Thymus (tissue), 11 donors: ENCODE measurements around the gene SHISAL1. TPM values are rescaled to one million over a fixed set of nuclear protein-coding genes. Genes with fewer than 3 reads are reported as not detected.

Source experiments
- DNase-seq, 9 donors: peaks; one replicate each; pipeline ENCODE4 v3.0.0-alpha.2; 2013; ENCODE audit warnings: low spot score in 9 of 9, low read depth in 6 of 9, missing footprints in 1 of 9
- H3K27ac ChIP-seq, 2 donors: one replicate each; pipeline ENCODE4 v1.5.1; 2013; ENCODE audit warnings: control low read depth in 1 of 2, low read depth in 1 of 2, low read length in 1 of 2, mild to moderate bottlenecking in 1 of 2, moderate library complexity in 1 of 2
- H3K27me3 ChIP-seq, 2 donors: one replicate each; pipeline ENCODE4 v1.5.1; 2013; ENCODE audit warnings: low read length in 1 of 2; ENCODE audit not compliant: control insufficient read depth in 2 of 2, insufficient read depth in 1 of 2
- H3K36me3 ChIP-seq, 2 donors: one replicate each; pipeline ENCODE4 v1.5.1; 2013; ENCODE audit warnings: low read length in 1 of 2, mild to moderate bottlenecking in 1 of 2, moderate library complexity in 1 of 2; ENCODE audit not compliant: control insufficient read depth in 2 of 2, insufficient read depth in 2 of 2
- H3K4me1 ChIP-seq, 2 donors: one replicate each; pipeline ENCODE4 v1.5.1; 2013; ENCODE audit warnings: low read length in 2 of 2; ENCODE audit not compliant: control insufficient read depth in 2 of 2, insufficient read depth in 2 of 2
- H3K4me3 ChIP-seq, 2 donors: one replicate each; pipeline ENCODE4 v1.5.1; 2013; ENCODE audit warnings: low read length in 2 of 2, control low read depth in 1 of 2, mild to moderate bottlenecking in 1 of 2
- H3K9me3 ChIP-seq, 2 donors: one replicate each; pipeline ENCODE4 v1.5.1; 2013; ENCODE audit warnings: low read length in 1 of 2, mild to moderate bottlenecking in 1 of 2; ENCODE audit not compliant: control insufficient read depth in 2 of 2, insufficient read depth in 1 of 2
- WGBS: extraction: QIAGEN DNeasy Blood & Tissue Kit; methylation state at CpG from one replicate; pipeline ENCODE4 v1.1.7; 2013; 5-methylcytosine and 5-hydroxymethylcytosine counted together
- polyA plus RNA-seq: library from polyadenylated mRNA; stranded (reverse); fragments of 200-250 nt; gene quantifications from one replicate; pipeline ENCODE4 v1.2.3, GENCODE V29; 2013
- total RNA-seq: library from RNA; stranded (reverse); fragments of 120-200 nt; gene quantifications from one replicate; pipeline ENCODE4 v1.2.4, GENCODE V29; 2013
- donor health status: healthy.

Gene SHISAL1
- total and polyA plus RNA-seq, 2 donors: 0.27 to 0.33 TPM

DNA sequence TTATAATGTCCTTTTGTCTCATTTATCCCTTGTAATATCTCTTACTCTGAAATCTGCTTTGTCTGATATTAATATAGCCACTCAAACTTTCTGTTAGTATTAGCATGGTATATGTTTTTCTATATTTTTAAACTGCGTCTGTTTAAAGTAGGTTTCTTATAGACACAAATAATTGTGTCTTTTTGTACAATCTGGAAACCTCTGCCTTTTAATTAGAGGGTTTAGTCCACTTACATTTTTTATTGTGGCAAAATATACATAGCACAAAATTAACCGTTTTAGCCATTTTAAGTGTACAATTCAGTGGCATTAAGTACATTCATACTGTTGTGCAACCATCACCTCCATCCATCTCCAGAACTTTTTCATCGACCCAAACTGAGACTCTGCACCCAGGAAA, 103.4 kb downstream of the SHISAL1 start:
- WGBS: 95% methylated on average over 3 of the region's 3 CpGs
- H3K9me3 ChIP-seq: no peaks in the 10 kb centered on the region
- DNase-seq: no peak
- H3K27me3 ChIP-seq: no peaks in the 10 kb centered on the region
- H3K4me3 ChIP-seq: no peak overlapping the region
- peaks cover 0 to 10% of the 10 kb centered on the region in 2 donors for H3K36me3 ChIP-seq
- no peaks in the 10 kb centered on the region for H3K4me1 ChIP-seq
- no peak overlapping the region for H3K27ac ChIP-seq

DNA sequence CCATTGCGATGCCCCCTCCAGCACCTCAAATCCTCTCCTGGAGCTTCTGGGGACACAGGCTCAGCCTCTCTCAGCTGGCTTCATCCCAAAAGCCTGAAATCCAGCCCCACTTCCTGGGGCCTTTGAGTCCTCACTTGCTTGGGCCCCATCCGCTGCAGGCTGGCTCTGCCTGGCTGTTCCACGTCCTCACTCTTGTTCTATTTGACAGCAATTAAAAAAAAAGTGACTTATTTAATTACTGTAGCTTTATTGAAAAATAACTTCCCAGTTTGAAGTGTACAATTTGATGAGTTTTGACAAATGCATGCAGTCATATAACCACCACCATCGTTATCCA, 104.8 kb downstream of the SHISAL1 start:
- DNase-seq: no peak
- WGBS: 96% methylated on average over 4 of the region's 4 CpGs
- H3K36me3 ChIP-seq: peaks cover 0 to 13% of the 10 kb centered on the region in 2 donors
- no peaks in the 10 kb centered on the region for H3K9me3 ChIP-seq
- H3K27ac ChIP-seq: no peak overlapping the region
- H3K4me1 ChIP-seq: no peaks in the 10 kb centered on the region
- H3K27me3 ChIP-seq: no peaks in the 10 kb centered on the region
- H3K4me3 ChIP-seq: no peak overlapping the region

- H3K36me3 ChIP-seq: peaks cover 0 to 15% of the 10 kb centered on the region in 2 donors
- H3K9me3 ChIP-seq: no peaks in the 10 kb centered on the region
- H3K4me3 ChIP-seq: no peak overlapping the region
- no peak overlapping the region for H3K27ac ChIP-seq
- no peak for DNase-seq
- no peaks in the 10 kb centered on the region for H3K27me3 ChIP-seq
- 90% methylated on average over 16 of the region's 16 CpGs for WGBS
- no peaks in the 10 kb centered on the region for H3K4me1 ChIP-seq
These were observed 105.4 kb downstream of the SHISAL1 start for GRCh38 chr22:44207173-44207980.

DNA sequence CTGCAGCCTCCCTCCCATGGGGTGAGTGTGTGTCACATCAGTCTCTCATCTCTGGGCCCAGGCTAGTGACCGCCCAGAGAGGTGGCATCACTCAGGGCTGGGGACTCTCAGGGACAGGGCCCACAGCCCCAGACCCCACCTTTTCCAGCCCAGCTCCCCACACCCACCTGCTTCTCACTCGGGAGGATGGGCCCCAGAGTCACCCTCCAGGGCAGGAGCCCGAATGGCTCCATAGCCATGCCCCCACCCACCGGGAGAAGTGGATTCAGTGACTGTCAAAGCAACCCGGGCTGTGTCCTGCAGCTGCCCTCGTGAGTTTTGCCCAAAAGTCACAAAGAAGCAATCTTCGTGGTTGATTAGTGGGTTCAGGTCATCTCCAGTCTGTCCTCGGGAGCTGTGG, 106.1 kb downstream of the SHISAL1 start:
- DNase-seq: no peak
- Histone ChIP-seq H3K9me3 (no peaks in the 10 kb centered on the region), H3K4me3 (no peak overlapping the region), H3K27me3 (no peaks in the 10 kb centered on the region), H3K36me3 (peaks cover 0 to 17% of the 10 kb centered on the region in 2 donors), H3K4me1 (no peaks in the 10 kb centered on the region), H3K27ac (no peak overlapping the region)
- 95% methylated on average over 8 of the region's 8 CpGs for WGBS

DNA sequence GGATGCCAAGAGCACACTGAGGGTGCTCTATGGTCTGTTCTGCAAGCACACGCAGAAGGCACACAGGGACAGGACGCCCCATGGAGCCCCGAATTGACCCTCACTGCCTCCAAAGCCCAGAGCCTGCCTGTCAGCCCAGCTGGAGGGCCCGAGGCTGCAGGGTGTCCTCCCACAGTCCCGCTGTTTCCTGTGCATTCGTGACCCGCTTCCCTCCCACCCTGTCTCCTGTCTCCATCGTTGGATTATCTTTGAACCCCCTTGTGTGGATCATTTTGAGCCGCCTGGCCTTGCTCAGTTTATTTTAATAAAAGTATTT, 106.5 kb downstream of the SHISAL1 start:
- Histone ChIP-seq H3K27me3 (no peaks in the 10 kb centered on the region), H3K4me1 (no peaks in the 10 kb centered on the region), H3K36me3 (peaks cover 0 to 20% of the 10 kb centered on the region in 2 donors), H3K4me3 (no peak overlapping the region), H3K9me3 (no peaks in the 10 kb centered on the region), H3K27ac (no peak overlapping the region)
- DNase-seq: no peak
- WGBS: 96% methylated on average over 9 of the region's 9 CpGs

DNA sequence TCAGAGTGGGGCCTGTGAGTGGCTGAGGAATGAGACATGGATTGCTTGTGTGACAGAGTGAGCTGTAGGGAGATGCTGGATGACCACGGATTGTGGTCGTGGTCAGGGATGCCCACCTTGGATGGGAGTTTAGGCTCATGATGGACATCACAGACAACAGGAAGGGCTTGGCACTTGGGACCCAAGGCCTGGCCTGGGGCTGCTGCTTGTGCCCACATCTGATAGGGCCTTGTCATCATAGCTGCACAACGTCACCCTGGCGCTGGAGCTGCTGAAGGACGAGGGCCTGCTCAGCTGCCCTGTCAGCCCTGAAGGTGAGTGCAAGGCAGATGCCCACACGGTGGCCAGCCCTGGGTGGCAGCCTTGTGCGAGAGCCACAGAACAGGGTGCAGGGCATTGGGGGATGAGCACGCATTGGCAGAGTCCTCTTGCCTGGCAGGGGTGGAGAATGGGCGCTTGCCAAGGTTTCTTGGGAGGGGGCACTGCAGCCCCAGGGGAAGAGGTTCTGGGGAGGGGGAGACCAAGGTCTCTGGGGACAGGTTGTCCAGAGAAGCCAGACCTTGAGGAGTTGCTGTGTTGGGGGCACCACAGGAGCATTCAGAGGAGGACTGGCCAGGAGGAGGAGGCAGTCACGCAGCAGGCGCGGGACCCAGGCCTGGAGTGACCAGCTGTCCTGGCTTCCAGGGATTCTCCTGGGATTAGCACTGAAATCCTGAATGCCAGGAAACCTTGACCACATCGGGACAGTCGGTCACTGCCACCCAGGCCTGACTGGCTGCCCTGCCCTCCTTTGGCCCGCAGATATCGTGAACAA, 107.0 kb downstream of the SHISAL1 start:
- H3K27ac ChIP-seq: no peak overlapping the region
- no peaks in the 10 kb centered on the region for H3K9me3 ChIP-seq
- no peak overlapping the region for H3K4me3 ChIP-seq
- DNase-seq: no peak
- no peaks in the 10 kb centered on the region for H3K4me1 ChIP-seq
- H3K36me3 ChIP-seq: peaks cover 0 to 20% of the 10 kb centered on the region in 2 donors
- no peaks in the 10 kb centered on the region for H3K27me3 ChIP-seq
- 98% methylated on average over 16 of the region's 16 CpGs for WGBS

- 93% methylated on average over 16 of the region's 16 CpGs for WGBS
- H3K4me3 ChIP-seq: no peak overlapping the region
- no peak for DNase-seq
- peaks cover 0 to 27% of the 10 kb centered on the region in 2 donors for H3K36me3 ChIP-seq
- no peak overlapping the region for H3K27ac ChIP-seq
- no peaks in the 10 kb centered on the region for H3K9me3 ChIP-seq
- no peaks in the 10 kb centered on the region for H3K27me3 ChIP-seq
- no peaks in the 10 kb centered on the region for H3K4me1 ChIP-seq
These were observed 107.8 kb downstream of the SHISAL1 start for GRCh38 chr22:44204739-44205515.

- Histone ChIP-seq H3K27ac (no peak overlapping the region), H3K4me3 (no peak overlapping the region), H3K27me3 (no peaks in the 10 kb centered on the region), H3K4me1 (no peaks in the 10 kb centered on the region), H3K36me3 (peaks cover 13 to 39% of the 10 kb centered on the region in 2 donors), H3K9me3 (no peaks in the 10 kb centered on the region)
- DNase-seq: no peak
- WGBS: 62% methylated on average over 6 of the region's 6 CpGs
These were observed 109.5 kb downstream of the SHISAL1 start for GRCh38 chr22:44203203-44203602.
